Activated T-helper 1 cell treated with Interleukin-2 at 50 U/mL for 16 hours (primary cell): ENCODE measurements around the gene NFKBIL1.
A peak's percentile ranks its signal among the peaks of the same experiment; 100 is the strongest.
"Not testable (repeated sequence)": the region's sequence is repeated elsewhere in the genome, so short reads cannot be mapped to it uniquely, and the experiment has no call there.

Source experiments
- DNase-seq: peaks from one replicate; pipeline ENCODE4 v3.0.0-alpha.2; 2020; ENCODE audit warnings: low read depth

The NFKBIL1 gene

GRCh38 chr6:31580807-31581433 is 33.5 kb downstream of the NFKBIL1 start:
- peak; percentile 85 for DNase-seq

GRCh38 chr6:31581434-31582229 is 34.2 kb downstream of the NFKBIL1 start:
- DNase-seq: no peak

GRCh38 chr6:31582230-31582643 is 34.8 kb downstream of the NFKBIL1 start, which contains the start of gene LTB:
LTB (minus strand) TSS chr6:31582424; CDS start chr6:31582417, 7 bp downstream.
- peak; percentile 72 for DNase-seq

GRCh38 chr6:31585491-31585890 is 38.1 kb downstream of the NFKBIL1 start:
- DNase-seq: no peak

- no peak for DNase-seq
These were observed 38.6 kb downstream of the NFKBIL1 start, which contains the start of gene LST1 for GRCh38 chr6:31586008-31586407. LST1 (plus strand) TSS chr6:31586277; CDS start chr6:31587300, 1,023 bp downstream.

GRCh38 chr6:31586599-31587281 is 39.3 kb downstream of the NFKBIL1 start:
- no peak for DNase-seq

- DNase-seq: no peak
These were observed 40.7 kb downstream of the NFKBIL1 start for GRCh38 chr6:31587791-31588777.

GRCh38 chr6:31588871-31589650 is 41.7 kb downstream of the NFKBIL1 start:
- DNase-seq: no peak

- not testable (repeated sequence) for DNase-seq
These were observed 43.3 kb downstream of the NFKBIL1 start for GRCh38 chr6:31590691-31591090.

- DNase-seq: no peak
These were observed 45.0 kb downstream of the NFKBIL1 start for GRCh38 chr6:31592396-31592771.

- no peak for DNase-seq
These were observed 49.6 kb downstream of the NFKBIL1 start for GRCh38 chr6:31597006-31597405.

GRCh38 chr6:31607317-31607716 is 59.9 kb downstream of the NFKBIL1 start:
- no peak for DNase-seq
